Activated T-helper 1 cell treated with anti-CD3 and anti-CD28 coated beads, Interleukin-12 subunit alpha, Interleukin-12 subunit beta, Interleukin-2, Interleukin-4 antibody, amounts not matched to agents 30 ng/mL and 10 ng/mL and 1 ng/mL, durations not matched to agents 14 hours and 24 hours and 36 hours (primary cell): Measurements from ENCODE around the gene PSME3. TPM values are rescaled to one million over a fixed set of nuclear protein-coding genes. Genes with fewer than 3 reads are reported as not detected.
"Not testable (repeated sequence)": the region's sequence is repeated elsewhere in the genome, so short reads cannot be mapped to it uniquely, and the experiment has no call there.

Source experiments
- DNase-seq: peaks from one replicate; pipeline ENCODE4 v3.0.0; 2021; ENCODE audit warnings: low spot score
- H3K27ac Mint-ChIP-seq: one replicate; pipeline ENCODE4 v1.8.0; 2021; ENCODE audit warnings: mild to moderate bottlenecking, mixed read lengths
- H3K27me3 Mint-ChIP-seq: one replicate; pipeline ENCODE4 v1.8.0; 2022; ENCODE audit warnings: mild to moderate bottlenecking, moderate library complexity, mixed read lengths; ENCODE audit not compliant: insufficient read depth
- H3K36me3 Mint-ChIP-seq: one replicate; pipeline ENCODE4 v1.8.0; 2021; ENCODE audit warnings: low read depth, mixed read lengths
- H3K4me1 Mint-ChIP-seq: one replicate; pipeline ENCODE4 v1.8.0; 2021; ENCODE audit warnings: low read depth, mixed read lengths
- H3K4me3 Mint-ChIP-seq: one replicate; pipeline ENCODE4 v1.8.0; 2021; ENCODE audit warnings: mild to moderate bottlenecking, moderate library complexity, mixed read lengths
- H3K9me3 Mint-ChIP-seq: one replicate; pipeline ENCODE4 v1.8.0; 2021; ENCODE audit warnings: mixed read lengths
- intact Hi-C: fragments of 100-400 bp; cut with micrococcal nuclease; formaldehyde crosslinking; loops from one replicate; pipeline ENCODE4 v1.15.1; 2024
- total RNA-seq: library from RNA; stranded (reverse); gene quantifications from 2 replicates; pipeline ENCODE4 v1.2.3, GENCODE V29; 2022

Gene PSME3
- total RNA-seq, 1 donor from 2014 or later: 217 TPM

- Mint-ChIP-seq H3K9me3 (no peaks in the 10 kb centered on the region), H3K4me1 (no peaks in the 10 kb centered on the region), H3K27ac (no peak overlapping the region), H3K36me3 (no peaks in the 10 kb centered on the region), H3K4me3 (no peak overlapping the region), H3K27me3 (peaks cover 9% of the 10 kb centered on the region)
- intact Hi-C loops: no loop called here
- DNase-seq: no peak
These were observed 45.1 kb downstream of the PSME3 start for GRCh38 chr17:42878123-42878880.

- H3K36me3 Mint-ChIP-seq: no peaks in the 10 kb centered on the region
- H3K4me1 Mint-ChIP-seq: no peaks in the 10 kb centered on the region
- no peak overlapping the region for H3K27ac Mint-ChIP-seq
- no peak for DNase-seq
- intact Hi-C loops: no loop called here
- no peaks in the 10 kb centered on the region for H3K9me3 Mint-ChIP-seq
- peaks cover 13% of the 10 kb centered on the region for H3K27me3 Mint-ChIP-seq
- no peak overlapping the region for H3K4me3 Mint-ChIP-seq
These were observed 45.9 kb downstream of the PSME3 start for GRCh38 chr17:42878924-42879595.

GRCh38 chr17:42879596-42879985, 46.4 kb downstream of the PSME3 start:
- intact Hi-C loops: no loop called here
- H3K27me3 Mint-ChIP-seq: peaks cover 13% of the 10 kb centered on the region
- no peak overlapping the region for H3K4me3 Mint-ChIP-seq
- no peak for DNase-seq
- H3K4me1 Mint-ChIP-seq: no peaks in the 10 kb centered on the region
- no peak overlapping the region for H3K27ac Mint-ChIP-seq
- no peaks in the 10 kb centered on the region for H3K36me3 Mint-ChIP-seq
- no peaks in the 10 kb centered on the region for H3K9me3 Mint-ChIP-seq

GRCh38 chr17:42880776-42881310, 47.6 kb downstream of the PSME3 start:
- Mint-ChIP-seq H3K27ac (no peak overlapping the region), H3K36me3 (no peaks in the 10 kb centered on the region), H3K27me3 (peaks cover 16% of the 10 kb centered on the region), H3K9me3 (no peaks in the 10 kb centered on the region), H3K4me3 (no peak overlapping the region), H3K4me1 (no peaks in the 10 kb centered on the region)
- DNase-seq: no peak
- intact Hi-C loops: no loop called here

- H3K27ac Mint-ChIP-seq, H3K36me3 Mint-ChIP-seq, H3K4me1 Mint-ChIP-seq, intact Hi-C loops, H3K9me3 Mint-ChIP-seq, H3K4me3 Mint-ChIP-seq, DNase-seq: not testable (repeated sequence)
- H3K27me3 Mint-ChIP-seq: peaks cover 15% of the 10 kb centered on the region
These were observed 48.5 kb downstream of the PSME3 start for GRCh38 chr17:42881706-42882105.

- intact Hi-C loops: no loop called here
- no peak for DNase-seq
- Mint-ChIP-seq H3K36me3 (no peaks in the 10 kb centered on the region), H3K4me3 (no peak overlapping the region), H3K27me3 (peaks cover 14% of the 10 kb centered on the region), H3K27ac (no peak overlapping the region), H3K9me3 (no peaks in the 10 kb centered on the region), H3K4me1 (no peaks in the 10 kb centered on the region)
These were observed 49.0 kb downstream of the PSME3 start for GRCh38 chr17:42882166-42882565.

GRCh38 chr17:42883802-42884558, 50.8 kb downstream of the PSME3 start:
- no peak overlapping the region for H3K27ac Mint-ChIP-seq
- H3K36me3 Mint-ChIP-seq: no peaks in the 10 kb centered on the region
- DNase-seq: no peak
- H3K27me3 Mint-ChIP-seq: peaks cover 14% of the 10 kb centered on the region
- intact Hi-C loops: no loop called here
- H3K9me3 Mint-ChIP-seq: no peaks in the 10 kb centered on the region
- H3K4me1 Mint-ChIP-seq: no peaks in the 10 kb centered on the region
- H3K4me3 Mint-ChIP-seq: no peak overlapping the region

- H3K27me3 Mint-ChIP-seq: peaks cover 12% of the 10 kb centered on the region
- H3K36me3 Mint-ChIP-seq, H3K9me3 Mint-ChIP-seq, H3K27ac Mint-ChIP-seq, DNase-seq, intact Hi-C loops, H3K4me3 Mint-ChIP-seq, H3K4me1 Mint-ChIP-seq: not testable (repeated sequence)
These were observed 52.6 kb downstream of the PSME3 start for GRCh38 chr17:42885806-42886205.

GRCh38 chr17:42886283-42887176, 53.3 kb downstream of the PSME3 start:
- peaks cover 9% of the 10 kb centered on the region for H3K27me3 Mint-ChIP-seq

GRCh38 chr17:42889809-42890208, 56.6 kb downstream of the PSME3 start:
- Mint-ChIP-seq H3K27ac (no peak overlapping the region), H3K27me3 (peaks cover 22% of the 10 kb centered on the region), H3K4me3 (no peak overlapping the region), H3K4me1 (no peaks in the 10 kb centered on the region), H3K36me3 (no peaks in the 10 kb centered on the region), H3K9me3 (no peaks in the 10 kb centered on the region)
- DNase-seq: no peak
- intact Hi-C loops: no loop called here

More at GRCh38 chr17:42886283-42887176, 53.3 kb downstream of the PSME3 start:
- no peak overlapping the region for H3K4me3 Mint-ChIP-seq
- H3K27ac Mint-ChIP-seq: no peak overlapping the region
- H3K9me3 Mint-ChIP-seq: no peaks in the 10 kb centered on the region
- intact Hi-C loops: no loop called here
- H3K4me1 Mint-ChIP-seq: no peaks in the 10 kb centered on the region
- H3K36me3 Mint-ChIP-seq: no peaks in the 10 kb centered on the region
- DNase-seq: no peak

- Mint-ChIP-seq H3K27ac (no peak overlapping the region), H3K4me3 (no peak overlapping the region), H3K27me3 (peaks cover 22% of the 10 kb centered on the region), H3K4me1 (no peaks in the 10 kb centered on the region), H3K36me3 (no peaks in the 10 kb centered on the region), H3K9me3 (no peaks in the 10 kb centered on the region)
- no peak for DNase-seq
- intact Hi-C loops: no loop called here
These were observed 58.4 kb downstream of the PSME3 start for GRCh38 chr17:42891539-42892152.

GRCh38 chr17:42893359-42893758, 60.2 kb downstream of the PSME3 start:
- DNase-seq: no peak
- H3K27me3 Mint-ChIP-seq: peaks cover 22% of the 10 kb centered on the region
- no peaks in the 10 kb centered on the region for H3K4me1 Mint-ChIP-seq
- no peak overlapping the region for H3K27ac Mint-ChIP-seq
- intact Hi-C loops: no loop called here
- no peak overlapping the region for H3K4me3 Mint-ChIP-seq
- H3K36me3 Mint-ChIP-seq: no peaks in the 10 kb centered on the region
- H3K9me3 Mint-ChIP-seq: no peaks in the 10 kb centered on the region
